B cell (primary cell): Measurements from ENCODE around the gene ATXN2. TPM values are rescaled to one million over a fixed set of nuclear protein-coding genes. Genes with fewer than 3 reads are reported as not detected.

Source experiments
- ATAC-seq: fragments of 200-7000 bp; cut with Tn5 transposase; one replicate; pipeline ENCODE4 v1.10.0; 2021; ENCODE audit warnings: low read depth, mild to moderate bottlenecking, moderate number of reproducible peaks, moderate library complexity
- CTCF ChIA-PET: fragments of 350-600 bp; sonication (Branson Sonifier 250); formaldehyde crosslinking; loops from one replicate; lab custom pipeline; 2021; ENCODE audit warnings: antibody characterized with exemption, inconsistent platforms; lab: Charles Lee
- POLR2A ChIA-PET: fragments of 350-600 bp; sonication (Branson Sonifier 250); formaldehyde crosslinking; loops from one replicate; lab custom pipeline; 2021; ENCODE audit warnings: antibody characterized with exemption; lab: Charles Lee
- DNase-seq: peaks from one replicate; pipeline ENCODE4 v3.0.0; 2013
- H2AFZ ChIP-seq: 2 replicates; pipeline ENCODE4 v1.6.1; 2012; ENCODE audit warnings: mild to moderate bottlenecking, low read depth, low read length; ENCODE audit not compliant: insufficient read depth, poor library complexity, severe bottlenecking
- H3K27ac ChIP-seq, 2 donors: 1 replicate in 1 of 2; 2 replicates in 1 of 2; pipeline ENCODE4 v1.5.1; 2012 to 2013; ENCODE audit warnings: low read length in 2 of 2, mild to moderate bottlenecking in 2 of 2, moderate library complexity in 1 of 2
- H3K27me3 ChIP-seq, 4 experiments: fragments of 200-600 bp in 1 of 4; sonication (generic) in 1 of 4; replicated peaks in 1 of 4; 1 replicate in 2 of 4; 2 replicates in 2 of 4; pipeline versions ENCODE4 v1.6.1 to v1.7.0; 2013 to 2016; ENCODE audit warnings: low read length in 3 of 4, mild to moderate bottlenecking in 2 of 4, mixed read lengths in 1 of 4, moderate library complexity in 1 of 4; ENCODE audit not compliant: insufficient read depth in 4 of 4, control insufficient read depth in 3 of 4; ENCODE audit errors: control extremely low read depth in 1 of 4
- H3K36me3 ChIP-seq, 2 experiments: replicated peaks in 1 of 2; 1 replicate in 1 of 2; 2 replicates in 1 of 2; pipeline versions ENCODE4 v1.6.1 to v1.7.1; 2013; ENCODE audit warnings: low read length in 1 of 2; ENCODE audit not compliant: insufficient read depth in 2 of 2, control insufficient read depth in 1 of 2; ENCODE audit errors: control extremely low read depth in 1 of 2, extremely low read depth in 1 of 2
- H3K4me1 ChIP-seq, 2 donors: fragments of 200-600 bp in 1 of 2; sonication (generic) in 1 of 2; 1 replicate in 1 of 2; 2 replicates in 1 of 2; pipeline versions ENCODE4 v1.5.1 to v1.6.1; 2013 to 2017; ENCODE audit warnings: low read length in 2 of 2; ENCODE audit not compliant: control insufficient read depth in 2 of 2, insufficient read depth in 2 of 2
- H3K4me2 ChIP-seq: replicated peaks from 2 replicates; pipeline ENCODE3; 2012; ENCODE audit warnings: mild to moderate bottlenecking, low read depth, low read length; ENCODE audit not compliant: poor library complexity, severe bottlenecking
- H3K4me3 ChIP-seq, 5 experiments: fragments of 200-600 bp in 1 of 5; sonication (generic) in 1 of 5; 1 replicate in 3 of 5; 2 replicates in 2 of 5; pipeline versions ENCODE4 v1.5.1 to v1.7.0; 2011 to 2016; ENCODE audit warnings: low read length in 4 of 5, mild to moderate bottlenecking in 4 of 5, low read depth in 2 of 5, control low read depth in 1 of 5, moderate library complexity in 1 of 5; ENCODE audit not compliant: insufficient read depth in 1 of 5; ENCODE audit errors: control extremely low read depth in 1 of 5, extremely low read depth in 1 of 5
- H3K79me2 ChIP-seq: fragments of 200-600 bp; sonication (generic); one replicate; pipeline ENCODE4 v1.6.0; 2016; ENCODE audit warnings: low read length; ENCODE audit not compliant: control insufficient read depth, insufficient read depth
- H3K9ac ChIP-seq: fragments of 200-600 bp; sonication (generic); 2 replicates; pipeline ENCODE4 v1.6.1; 2017; ENCODE audit warnings: mild to moderate bottlenecking, low read length, moderate library complexity
- H3K9me3 ChIP-seq, 3 donors: one replicate each; pipeline versions ENCODE4 v1.6.1 to v1.7.1; 2013; ENCODE audit warnings: low read length in 2 of 3; ENCODE audit not compliant: control insufficient read depth in 2 of 3, insufficient read depth in 1 of 3; ENCODE audit errors: control extremely low read depth in 1 of 3
- H4K20me1 ChIP-seq: 2 replicates; pipeline ENCODE4 v1.6.0; 2012; ENCODE audit warnings: mild to moderate bottlenecking, low read length; ENCODE audit not compliant: insufficient read depth, control insufficient read depth, poor library complexity, severe bottlenecking
- H3K27ac Mint-ChIP-seq: one replicate; pipeline ENCODE4 v1.8.0; 2021; ENCODE audit warnings: mixed read lengths
- H3K27me3 Mint-ChIP-seq: one replicate; pipeline ENCODE4 v1.8.0; 2021; ENCODE audit warnings: mixed read lengths
- H3K4me1 Mint-ChIP-seq: one replicate; pipeline ENCODE4 v1.8.0; 2021; ENCODE audit warnings: mixed read lengths
- H3K4me3 Mint-ChIP-seq: one replicate; pipeline ENCODE4 v1.8.0; 2021; ENCODE audit warnings: mixed read lengths
- H3K9me3 Mint-ChIP-seq: one replicate; pipeline ENCODE4 v1.8.0; 2022; ENCODE audit warnings: mixed read lengths; ENCODE audit not compliant: insufficient read depth
- EZH2 ChIP-seq: IDR thresholded peaks from 2 replicates; pipeline ENCODE4 v1.6.1; 2012; ENCODE audit warnings: borderline replicate concordance, low read depth, mild to moderate bottlenecking, moderate library complexity, low read length; ENCODE audit not compliant: insufficient read depth, poor library complexity, severe bottlenecking
- WGBS: methylation state at CpG from one replicate; pipeline ENCODE4 v1.1.5; 2013; ENCODE audit warnings: missing lambda C conversion rate; ENCODE audit not compliant: insufficient coverage; 5-methylcytosine and 5-hydroxymethylcytosine counted together
- intact Hi-C: fragments of 100-400 bp; cut with micrococcal nuclease; formaldehyde crosslinking; loops from one replicate; pipeline ENCODE4 v1.10.0; 2022
- polyA plus RNA-seq: library from polyadenylated mRNA; depleted of rRNA; stranded (reverse); fragments of >200 nt; gene quantifications from 2 replicates; pipeline ENCODE4 v1.2.3, GENCODE V29; 2012
- total RNA-seq, 2 donors: library from RNA; stranded (reverse); fragments of 120-200 nt in 1 of 2; gene quantifications; 1 replicate in 1 of 2; 2 replicates in 1 of 2; pipeline versions ENCODE4 v1.2.3 to v1.2.4, GENCODE V29; 2013 to 2022
- TF ChIP-seq, protein P1 (sequence below): fragments of 200-600 bp; IDR thresholded peaks from one replicate; pipeline ENCODE4 v1.8.0; 2022; ENCODE audit warnings: antibody characterized with exemption, mild to moderate bottlenecking

Gene ATXN2
- total and polyA plus RNA-seq, 2 donors (not counting 1 experiment from before 2014, with no cell fraction given), result 28.2 to 83.8 TPM

DNA sequence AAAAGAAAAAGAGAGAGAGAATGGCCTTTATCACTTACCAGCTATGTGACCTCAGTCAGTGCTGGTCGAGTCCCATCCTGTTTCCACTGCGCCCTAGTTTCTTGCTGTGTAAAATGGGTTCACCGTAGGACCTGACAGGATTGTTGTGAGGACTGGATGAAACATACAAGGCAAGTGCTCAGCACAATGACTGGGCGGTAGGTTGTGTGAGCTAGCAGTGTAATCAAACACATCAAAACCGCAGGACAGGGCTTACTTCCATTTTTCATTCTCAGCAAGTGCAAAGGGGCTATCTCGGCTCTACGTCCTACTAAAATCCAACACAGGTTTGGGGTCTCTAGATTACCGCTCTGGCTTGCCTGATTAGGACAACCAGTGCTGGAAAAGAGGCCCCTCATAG lies 36.4 kb upstream of the ATXN2 start:
- H2AFZ ChIP-seq, result no peak overlapping the region
- DNase-seq, result no peak
- H3K9me3 ChIP-seq, result no peaks in the 10 kb centered on the region
- H3K4me2 ChIP-seq, result no peak overlapping the region
- no peak overlapping the region for H3K27ac ChIP-seq
- POLR2A ChIA-PET, result interaction anchor here (0.7 kb wide), 1 partner anchor 417 kb away, joined by 3 read pairs; no protein-coding TSS in a partner anchor
- Mint-ChIP-seq H3K27ac (no peak overlapping the region), H3K4me3 (no peak overlapping the region), H3K9me3 (no peaks in the 10 kb centered on the region), H3K4me1 (peaks cover 2% of the 10 kb centered on the region), H3K27me3 (no peaks in the 10 kb centered on the region)
- TF ChIP-seq, protein P1, sequence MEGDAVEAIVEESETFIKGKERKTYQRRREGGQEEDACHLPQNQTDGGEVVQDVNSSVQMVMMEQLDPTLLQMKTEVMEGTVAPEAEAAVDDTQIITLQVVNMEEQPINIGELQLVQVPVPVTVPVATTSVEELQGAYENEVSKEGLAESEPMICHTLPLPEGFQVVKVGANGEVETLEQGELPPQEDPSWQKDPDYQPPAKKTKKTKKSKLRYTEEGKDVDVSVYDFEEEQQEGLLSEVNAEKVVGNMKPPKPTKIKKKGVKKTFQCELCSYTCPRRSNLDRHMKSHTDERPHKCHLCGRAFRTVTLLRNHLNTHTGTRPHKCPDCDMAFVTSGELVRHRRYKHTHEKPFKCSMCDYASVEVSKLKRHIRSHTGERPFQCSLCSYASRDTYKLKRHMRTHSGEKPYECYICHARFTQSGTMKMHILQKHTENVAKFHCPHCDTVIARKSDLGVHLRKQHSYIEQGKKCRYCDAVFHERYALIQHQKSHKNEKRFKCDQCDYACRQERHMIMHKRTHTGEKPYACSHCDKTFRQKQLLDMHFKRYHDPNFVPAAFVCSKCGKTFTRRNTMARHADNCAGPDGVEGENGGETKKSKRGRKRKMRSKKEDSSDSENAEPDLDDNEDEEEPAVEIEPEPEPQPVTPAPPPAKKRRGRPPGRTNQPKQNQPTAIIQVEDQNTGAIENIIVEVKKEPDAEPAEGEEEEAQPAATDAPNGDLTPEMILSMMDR, result no peak
- TF ChIP-seq EZH2, result no peak
- H3K79me2 ChIP-seq, result no peaks in the 10 kb centered on the region
- no peak overlapping the region for H3K4me3 ChIP-seq
- no peaks in the 10 kb centered on the region for H4K20me1 ChIP-seq
- CTCF ChIA-PET, result no interaction called here
- 49% methylated on average over 6 of the region's 8 CpGs for WGBS
- no peaks in the 10 kb centered on the region for H3K4me1 ChIP-seq
- H3K36me3 ChIP-seq, result peaks cover 2 to 4% of the 10 kb centered on the region in 2 experiments
- H3K27me3 ChIP-seq, result no peaks in the 10 kb centered on the region
- intact Hi-C loops, result no loop called here
- ATAC-seq, result no peak
- H3K9ac ChIP-seq, result no peak overlapping the region

DNA sequence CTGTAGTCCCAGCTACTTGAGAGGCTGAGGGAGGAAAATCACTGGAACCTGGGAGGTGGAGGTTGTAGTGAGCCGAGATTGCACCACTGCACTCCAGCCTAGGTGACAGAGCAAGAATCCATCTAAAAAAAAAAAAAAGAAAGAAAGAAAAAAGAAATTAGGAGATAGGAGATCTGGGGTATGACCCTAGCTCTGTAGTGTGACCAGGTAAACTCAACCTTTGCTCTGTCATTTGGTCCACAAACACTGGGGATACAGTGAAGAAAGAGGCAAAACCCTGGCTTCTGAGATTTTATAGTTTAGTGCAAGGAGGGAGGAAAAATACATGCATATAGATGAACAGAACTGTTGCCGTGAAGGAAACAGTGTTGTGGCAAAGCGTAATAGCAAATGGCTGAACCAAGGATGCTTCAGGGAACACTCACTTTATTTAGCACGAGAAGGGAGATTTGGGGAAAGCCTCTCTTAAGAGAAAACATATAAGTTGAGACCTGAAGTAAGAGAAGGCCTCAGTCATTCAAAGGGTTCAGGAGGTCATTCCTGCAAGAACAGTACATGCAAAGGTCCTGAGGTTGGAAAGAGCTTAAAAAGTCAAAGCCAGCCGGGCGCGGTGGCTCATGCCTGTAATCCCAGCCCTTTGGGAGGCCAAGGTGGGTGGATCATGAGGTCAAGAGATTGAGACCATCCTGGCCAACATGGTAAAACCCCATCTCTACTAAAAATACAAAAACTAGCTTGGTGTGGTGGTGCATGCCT lies 29.6 kb upstream of the ATXN2 start:
- no peak overlapping the region for H3K4me3 ChIP-seq
- no peaks in the 10 kb centered on the region for H3K79me2 ChIP-seq
- no peak overlapping the region for H3K9ac ChIP-seq
- H3K4me1 ChIP-seq, result no peaks in the 10 kb centered on the region
- no peak for TF ChIP-seq EZH2
- TF ChIP-seq, protein P1, result no peak
- Mint-ChIP-seq H3K27me3 (peaks cover 6% of the 10 kb centered on the region), H3K9me3 (no peaks in the 10 kb centered on the region), H3K4me3 (no peak overlapping the region), H3K27ac (no peak overlapping the region), H3K4me1 (no peaks in the 10 kb centered on the region)
- H3K4me2 ChIP-seq, result no peak overlapping the region
- POLR2A ChIA-PET, result interaction anchor here (0.7 kb wide), 1 partner anchor 34 kb away, joined by 3 read pairs; no protein-coding TSS in a partner anchor
- no peak overlapping the region for H2AFZ ChIP-seq
- no peaks in the 10 kb centered on the region for H3K36me3 ChIP-seq
- DNase-seq, result no peak
- intact Hi-C loops, result no loop called here
- H3K27me3 ChIP-seq, result no peaks in the 10 kb centered on the region
- no peaks in the 10 kb centered on the region for H4K20me1 ChIP-seq
- peaks cover 0 to 5% (median 0%) of the 10 kb centered on the region in 3 donors for H3K9me3 ChIP-seq
- ATAC-seq, result no peak
- H3K27ac ChIP-seq, result no peak overlapping the region
- CTCF ChIA-PET, result interaction anchor here (0.7 kb wide), 1 partner anchor 184 kb away, joined by 3 read pairs; no protein-coding TSS in a partner anchor
- WGBS, result 98% methylated on average over 4 of the region's 7 CpGs
